Vagina (tissue), 2 donors: Measurements from ENCODE around the gene MAPK1. TPM values are rescaled to one million over a fixed set of nuclear protein-coding genes. Genes with fewer than 3 reads are reported as not detected.

Experiments
- DNase-seq, 2 donors: peaks; one replicate each; pipeline ENCODE4 v3.0.0-alpha.2; 2017; ENCODE audit errors: extremely low spot score in 2 of 2
- H3K27ac ChIP-seq: fragments of 200-600 bp; sonication (generic); one replicate; pipeline ENCODE4 v1.5.1; 2019
- H3K27me3 ChIP-seq: fragments of 200-600 bp; sonication (generic); one replicate; pipeline ENCODE4 v1.5.1; 2019
- H3K36me3 ChIP-seq, 2 donors: fragments of 200-600 bp; sonication (generic); one replicate each; pipeline ENCODE4 v1.5.1; 2017 to 2019
- H3K4me1 ChIP-seq: fragments of 200-600 bp; sonication (generic); one replicate; pipeline ENCODE4 v1.5.1; 2019
- H3K4me3 ChIP-seq, 2 donors: fragments of 200-600 bp; sonication (generic); 1 replicate in 1 of 2; 2 replicates in 1 of 2; pipeline ENCODE4 v1.5.1; 2016 to 2019
- H3K9me3 ChIP-seq: fragments of 200-600 bp; sonication (generic); one replicate; pipeline ENCODE4 v1.5.1; 2019
- CTCF ChIP-seq, 3 experiments: fragments of 450-650 bp in 2 of 3; fragments of 200-600 bp in 1 of 3; sonication (generic) in 1 of 3; IDR thresholded peaks; one replicate each; pipeline ENCODE4 v1.5.1; 2017 to 2019; ENCODE audit warnings: antibody characterized with exemption in 3 of 3, mild to moderate bottlenecking in 2 of 3, moderate library complexity in 2 of 3
- POLR2A ChIP-seq, 2 donors: fragments of 450-650 bp; IDR thresholded peaks; one replicate each; pipeline ENCODE4 v1.6.1; 2017; ENCODE audit warnings: antibody characterized with exemption in 2 of 2, mild to moderate bottlenecking in 2 of 2, moderate library complexity in 2 of 2
- POLR2AphosphoS5 ChIP-seq, 2 donors: sonication (generic); formaldehyde crosslinking; IDR thresholded peaks; one replicate each; pipeline ENCODE4 v1.9.0; 2017; ENCODE audit warnings: antibody characterized with exemption in 2 of 2, mild to moderate bottlenecking in 2 of 2, low read depth in 1 of 2; ENCODE audit not compliant: insufficient read depth in 1 of 2
- intact Hi-C: fragments of 100-400 bp; cut with DNase I; formaldehyde crosslinking; loops from one replicate; pipeline ENCODE4 v1.15.1; 2023
- total RNA-seq: library from RNA; depleted of rRNA; stranded (reverse); fragments of >200 nt; gene quantifications from one replicate; pipeline ENCODE4 v1.2.3, GENCODE V29; 2016

MAPK1 gene
- total RNA-seq, 1 donor from 2014 or later = 44.9 TPM

- no peak for DNase-seq
- intact Hi-C loops = no loop called here
- H3K27me3 ChIP-seq = no peaks in the 10 kb centered on the region
- H3K9me3 ChIP-seq = no peaks in the 10 kb centered on the region
- peaks cover 98% of the 10 kb centered on the region for H3K4me1 ChIP-seq
- no peak for TF ChIP-seq POLR2A (IDR thresholded peaks at IDR 0.05)
- no peak for TF ChIP-seq POLR2AphosphoS5 (IDR thresholded peaks at IDR 0.05; ENCODE audit: insufficient read depth in 1 of 2, low read depth in 1 of 2)
- TF ChIP-seq CTCF (IDR thresholded peaks at IDR 0.05) = no peak
- H3K36me3 ChIP-seq = no peaks in the 10 kb centered on the region
- no peak overlapping the region for H3K27ac ChIP-seq
- no peak overlapping the region for H3K4me3 ChIP-seq
These were observed 6.9 kb downstream of the MAPK1 start for GRCh38 chr22:21860491-21861039.

- Histone ChIP-seq H3K36me3 (no peaks in the 10 kb centered on the region), H3K4me3 (no peak overlapping the region), H3K27ac (no peak overlapping the region), H3K27me3 (no peaks in the 10 kb centered on the region), H3K9me3 (no peaks in the 10 kb centered on the region), H3K4me1 (peaks cover 82% of the 10 kb centered on the region)
- DNase-seq = no peak
- intact Hi-C loops = no loop called here
- TF ChIP-seq POLR2A (IDR thresholded peaks at IDR 0.05) (no peak), CTCF (IDR thresholded peaks at IDR 0.05) (no peak), POLR2AphosphoS5 (IDR thresholded peaks at IDR 0.05; ENCODE audit: insufficient read depth in 1 of 2, low read depth in 1 of 2) (no peak)
These were observed 9.2 kb downstream of the MAPK1 start for GRCh38 chr22:21858025-21858764.

GRCh38 chr22:21857481-21857914 lies 9.9 kb downstream of the MAPK1 start:
- Histone ChIP-seq H3K27ac (no peak overlapping the region), H3K4me1 (peaks cover 75% of the 10 kb centered on the region)
- intact Hi-C loops = no loop called here

GRCh38 chr22:21856868-21857267 lies 10.6 kb downstream of the MAPK1 start:
- Histone ChIP-seq H3K9me3 (no peaks in the 10 kb centered on the region), H3K4me3 (no peak overlapping the region), H3K4me1 (peaks cover 68% of the 10 kb centered on the region), H3K27ac (no peak overlapping the region), H3K36me3 (no peaks in the 10 kb centered on the region), H3K27me3 (no peaks in the 10 kb centered on the region)
- intact Hi-C loops = no loop called here
- TF ChIP-seq POLR2AphosphoS5 (IDR thresholded peaks at IDR 0.05; ENCODE audit: insufficient read depth in 1 of 2, low read depth in 1 of 2) (no peak), CTCF (IDR thresholded peaks at IDR 0.05) (no peak), POLR2A (IDR thresholded peaks at IDR 0.05) (no peak)
- no peak for DNase-seq

More at GRCh38 chr22:21857481-21857914, 9.9 kb downstream of the MAPK1 start:
- H3K27me3 ChIP-seq = no peaks in the 10 kb centered on the region
- H3K4me3 ChIP-seq = no peak overlapping the region
- H3K9me3 ChIP-seq = no peaks in the 10 kb centered on the region
- TF ChIP-seq CTCF (IDR thresholded peaks at IDR 0.05) (no peak), POLR2AphosphoS5 (IDR thresholded peaks at IDR 0.05; ENCODE audit: insufficient read depth in 1 of 2, low read depth in 1 of 2) (no peak)
- no peak for DNase-seq
- H3K36me3 ChIP-seq = no peaks in the 10 kb centered on the region

GRCh38 chr22:21856197-21856596 lies 11.2 kb downstream of the MAPK1 start:
- Histone ChIP-seq H3K9me3 (no peaks in the 10 kb centered on the region), H3K36me3 (no peaks in the 10 kb centered on the region), H3K27ac (no peak overlapping the region), H3K4me1 (peaks cover 63% of the 10 kb centered on the region), H3K27me3 (no peaks in the 10 kb centered on the region), H3K4me3 (no peak overlapping the region)
- DNase-seq = no peak
- TF ChIP-seq POLR2A (IDR thresholded peaks at IDR 0.05) (no peak), POLR2AphosphoS5 (IDR thresholded peaks at IDR 0.05; ENCODE audit: insufficient read depth in 1 of 2, low read depth in 1 of 2) (no peak), CTCF (IDR thresholded peaks at IDR 0.05) (no peak)
- intact Hi-C loops = no loop called here
